NK-92 treated with Interleukin-12 subunit alpha and Interleukin-12 subunit beta, amount 100 ng/mL, for 24 hours (cell line): ENCODE results near the gene FCER2.
"Not testable (repeated sequence)": the region's sequence is repeated elsewhere in the genome, so short reads cannot be mapped to it uniquely, and the experiment has no call there.

ENCODE experiments used
- DNase-seq: peaks from one replicate; lab custom pipeline; 2025; lab: John Stamatoyannopoulos, UW

The FCER2 gene

GRCh38 chr19:7701654-7702457 lies at the start of gene FCER2:
Gene FCER2 (minus strand): TSS chr19:7702131. CDS start chr19:7699760, 2,371 bp downstream.
- DNase-seq = no peak

GRCh38 chr19:7751157-7751783 lies 49.3 kb upstream of the FCER2 start:
- peak; percentile 35 for DNase-seq

- no peak for DNase-seq
Observed at GRCh38 chr19:7748756-7749155, 46.8 kb upstream of the FCER2 start.

- DNase-seq = no peak
Observed at GRCh38 chr19:7748171-7748570, 46.2 kb upstream of the FCER2 start.

GRCh38 chr19:7746903-7747884 lies 45.3 kb upstream of the FCER2 start, which contains the start of gene CD209:
Gene CD209 (minus strand): TSS chr19:7747534. CDS start chr19:7747511, 23 bp downstream.
- DNase-seq = no peak

GRCh38 chr19:7746306-7746705 lies 44.4 kb upstream of the FCER2 start:
- not testable (repeated sequence) for DNase-seq

GRCh38 chr19:7744871-7745650 lies 43.1 kb upstream of the FCER2 start:
- DNase-seq = no peak

GRCh38 chr19:7744199-7744786 lies 42.4 kb upstream of the FCER2 start:
- DNase-seq = no peak

GRCh38 chr19:7743425-7743841 lies 41.5 kb upstream of the FCER2 start:
- no peak for DNase-seq

GRCh38 chr19:7742991-7743390 lies 41.1 kb upstream of the FCER2 start:
- no peak for DNase-seq

- no peak for DNase-seq
Observed at GRCh38 chr19:7742575-7742974, 40.6 kb upstream of the FCER2 start.

GRCh38 chr19:7740682-7741054 lies 38.7 kb upstream of the FCER2 start:
- DNase-seq = no peak

- DNase-seq = no peak
Observed at GRCh38 chr19:7739801-7740681, 38.1 kb upstream of the FCER2 start.

- no peak for DNase-seq
Observed at GRCh38 chr19:7739211-7739755, 37.4 kb upstream of the FCER2 start.

- DNase-seq = no peak
Observed at GRCh38 chr19:7738023-7738422, 36.1 kb upstream of the FCER2 start.

GRCh38 chr19:7737215-7737614 lies 35.3 kb upstream of the FCER2 start:
- DNase-seq = no peak

- no peak for DNase-seq
Observed at GRCh38 chr19:7736148-7736547, 34.2 kb upstream of the FCER2 start.

- no peak for DNase-seq
Observed at GRCh38 chr19:7734220-7735203, 32.6 kb upstream of the FCER2 start.

GRCh38 chr19:7733376-7733775 lies 31.4 kb upstream of the FCER2 start:
- DNase-seq = no peak
